NCI-H2227 (cell line): ENCODE data around the gene MAMLD1.

Source experiments
- DNase-seq: peaks from one replicate; lab custom pipeline; 2025; ENCODE audit not compliant: unreplicated experiment; lab: John Stamatoyannopoulos, UW

MAMLD1 gene

GRCh38 chrX:150525061-150525919, 162.2 kb downstream of the MAMLD1 start:
- DNase-seq, result no peak

DNA sequence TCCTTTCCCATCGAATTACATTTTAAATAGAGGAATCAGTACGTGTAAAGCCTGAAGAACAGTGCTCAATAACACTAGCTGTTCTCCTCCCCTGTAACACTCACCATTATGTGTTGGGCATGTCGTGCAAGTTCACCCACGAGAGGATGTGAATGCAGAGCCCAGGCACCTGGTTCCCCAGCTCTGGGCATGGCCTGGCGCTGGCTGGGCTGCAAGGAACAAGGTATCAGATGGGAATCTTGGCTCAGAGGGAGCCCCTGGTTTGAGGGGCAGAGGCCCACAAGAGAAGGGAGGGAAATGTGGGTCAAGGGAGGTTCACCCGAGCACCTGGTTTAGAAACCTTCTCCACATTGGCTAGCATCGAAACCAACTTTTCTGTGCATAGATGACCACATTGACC, 163.6 kb downstream of the MAMLD1 start:
- no peak for DNase-seq

- DNase-seq, result no peak
These were observed 164.0 kb downstream of the MAMLD1 start for GRCh38 chrX:150527108-150527507.

DNA sequence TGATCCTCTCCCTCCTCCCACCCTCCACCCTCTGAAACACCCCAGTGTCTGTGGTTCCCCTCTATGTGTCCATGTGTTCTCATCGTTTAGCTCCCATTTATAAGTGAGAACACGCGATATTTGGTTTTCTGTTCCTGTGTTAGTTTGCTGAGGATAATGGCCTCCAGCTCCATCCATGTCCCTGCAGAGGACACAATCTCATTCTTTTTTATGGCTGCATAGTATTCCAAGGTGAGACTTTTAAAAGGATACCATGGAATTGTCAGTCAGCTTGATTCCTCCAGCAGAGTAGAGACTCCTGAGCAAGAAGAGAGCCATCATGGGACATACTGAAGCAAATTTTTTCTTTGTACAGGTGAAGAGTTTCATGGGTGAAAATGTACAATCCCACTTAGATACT, 166.5 kb downstream of the MAMLD1 start:
- DNase-seq, result no peak

DNA sequence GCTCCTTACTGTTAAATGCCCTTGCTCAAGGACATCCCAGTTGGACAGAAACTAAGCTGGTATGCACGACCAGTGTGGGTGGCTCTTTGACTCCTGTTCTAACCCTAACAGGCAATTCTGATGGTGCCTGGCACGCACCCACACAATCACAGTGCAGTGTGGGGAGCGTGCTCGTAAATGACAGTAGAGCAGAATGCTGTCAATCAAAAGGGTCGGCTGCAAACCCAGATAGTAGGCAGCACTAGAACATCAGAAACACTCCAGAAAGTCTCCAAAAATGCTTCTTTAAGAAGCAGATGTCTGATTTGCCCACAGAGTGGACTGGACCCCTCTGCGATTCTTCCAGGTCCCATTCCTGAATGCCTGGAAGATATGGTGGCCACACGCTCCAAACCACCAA, 167.7 kb downstream of the MAMLD1 start:
- no peak for DNase-seq

- no peak for DNase-seq
These were observed 168.3 kb downstream of the MAMLD1 start for GRCh38 chrX:150531467-150531866.

- no peak for DNase-seq
These were observed 170.7 kb downstream of the MAMLD1 start for GRCh38 chrX:150533863-150534262.

DNA sequence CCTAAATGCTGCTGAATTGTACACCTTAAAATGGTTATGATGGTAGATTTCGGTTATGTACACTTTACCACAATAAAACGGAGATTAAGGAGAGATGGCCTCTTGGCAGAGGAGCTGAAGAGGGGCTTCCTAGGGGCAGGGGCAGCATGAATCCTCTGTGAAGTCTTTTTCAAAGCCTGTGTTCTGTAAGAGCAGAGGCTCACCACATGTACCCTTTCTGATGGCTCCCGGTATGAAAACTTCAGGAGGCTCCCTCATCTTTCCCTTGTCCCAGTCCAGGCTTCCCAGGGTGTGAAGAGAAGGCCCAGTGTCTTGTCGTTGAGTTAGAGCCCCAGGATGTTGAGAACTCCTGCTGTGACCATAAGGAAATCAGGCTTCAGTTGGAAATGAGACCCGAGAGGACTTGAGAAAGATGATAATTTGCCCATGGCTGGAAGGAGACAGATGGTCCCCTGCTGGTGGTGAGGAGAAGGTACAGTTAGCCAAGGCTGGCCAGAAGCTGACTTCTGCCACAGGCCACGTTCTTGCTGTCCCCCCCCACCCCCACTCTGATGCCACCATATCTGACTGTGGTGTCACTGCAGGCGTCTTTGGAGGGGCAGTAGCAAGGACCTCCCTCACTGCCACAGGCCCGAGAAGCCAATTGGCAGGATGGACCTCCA, 173.5 kb downstream of the MAMLD1 start:
- no peak for DNase-seq

DNA sequence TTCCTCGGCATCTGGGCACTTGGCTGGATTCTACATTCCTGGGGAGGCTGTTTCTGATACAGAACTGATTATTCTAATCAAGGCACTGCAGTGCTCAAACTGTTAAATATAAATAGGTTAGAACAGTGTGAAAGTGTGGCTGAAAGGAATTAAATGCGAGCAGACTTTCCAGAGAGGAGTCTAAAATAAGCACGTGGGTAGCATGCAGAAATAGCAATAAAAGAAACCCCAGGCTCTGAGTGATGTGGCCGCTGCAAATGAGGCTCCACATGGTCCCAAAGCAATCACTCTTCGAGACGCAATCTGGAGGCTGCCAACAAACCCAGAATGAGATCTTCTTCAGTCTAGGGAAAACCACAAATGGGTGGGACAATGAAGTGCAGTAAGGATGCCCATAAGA, 174.7 kb downstream of the MAMLD1 start:
- DNase-seq, result no peak

GRCh38 chrX:150540965-150541364, 177.8 kb downstream of the MAMLD1 start:
- no peak for DNase-seq

DNA sequence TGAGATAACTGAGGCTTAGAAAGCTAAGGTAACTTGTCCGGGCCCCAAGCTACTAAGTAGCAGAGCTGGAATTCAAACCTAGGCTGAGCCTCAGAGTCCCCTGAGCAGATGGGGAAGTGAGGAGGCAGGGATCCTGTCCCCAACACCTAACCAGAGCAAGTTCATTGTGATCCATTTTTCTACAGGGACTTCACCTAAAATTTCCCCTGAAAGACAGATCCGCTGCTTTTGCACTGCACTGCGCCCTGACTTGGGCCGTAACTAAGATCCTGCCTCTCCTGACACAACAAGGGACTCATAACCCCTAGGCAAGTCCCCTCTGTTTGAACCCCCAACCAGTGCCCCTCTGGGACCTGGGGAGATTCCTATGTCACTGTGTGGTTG, 179.7 kb downstream of the MAMLD1 start:
- no peak for DNase-seq

DNA sequence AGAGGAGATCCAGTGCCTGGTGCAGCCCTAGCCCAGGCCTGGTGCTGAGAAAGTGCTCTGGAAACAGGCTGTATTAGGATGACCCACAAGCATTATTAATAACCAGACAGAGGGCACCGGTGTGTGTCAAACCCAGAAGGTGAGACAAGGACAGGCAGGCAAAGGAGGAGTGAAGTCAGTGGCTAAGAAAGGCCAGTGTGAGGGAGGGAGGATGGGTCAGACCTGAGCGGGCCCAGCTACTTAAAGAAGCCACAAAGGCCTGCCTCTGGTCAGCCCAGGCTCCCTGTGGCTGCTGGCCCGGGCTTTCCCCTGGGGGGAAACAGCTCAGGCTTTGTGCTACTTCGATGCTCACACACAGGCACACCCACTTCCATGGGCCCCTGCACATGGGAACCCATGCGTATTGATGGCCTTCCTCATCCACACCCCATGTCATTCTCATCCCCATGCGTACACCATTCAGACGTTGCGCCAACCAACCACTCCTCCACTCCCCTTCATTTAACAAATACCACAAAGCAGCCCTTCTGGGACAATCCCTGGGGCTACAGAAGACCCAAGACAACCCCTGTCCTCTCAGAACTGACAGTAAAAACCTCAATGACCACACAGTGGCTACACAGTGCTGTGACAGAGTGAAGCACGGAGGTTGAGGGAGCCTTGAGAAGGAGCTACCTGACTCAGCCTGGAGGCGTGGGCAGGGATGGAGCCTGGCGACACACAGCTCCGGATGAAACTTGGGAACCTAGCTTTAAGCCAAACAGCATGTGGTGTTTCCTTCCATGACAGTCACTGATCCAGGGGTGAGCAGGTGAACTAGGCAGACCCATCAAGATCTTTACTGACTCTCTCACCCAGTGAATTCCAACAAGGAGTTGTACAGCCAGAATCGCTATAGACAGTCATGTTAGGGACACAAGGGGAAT, 180.4 kb downstream of the MAMLD1 start:
- DNase-seq, result no peak

- no peak for DNase-seq
These were observed 181.2 kb downstream of the MAMLD1 start for GRCh38 chrX:150544222-150544787.

- peak; percentile 6 for DNase-seq
These were observed 182.0 kb downstream of the MAMLD1 start for GRCh38 chrX:150544835-150545770.

GRCh38 chrX:150546711-150547153, 183.6 kb downstream of the MAMLD1 start:
- DNase-seq, result no peak

DNA sequence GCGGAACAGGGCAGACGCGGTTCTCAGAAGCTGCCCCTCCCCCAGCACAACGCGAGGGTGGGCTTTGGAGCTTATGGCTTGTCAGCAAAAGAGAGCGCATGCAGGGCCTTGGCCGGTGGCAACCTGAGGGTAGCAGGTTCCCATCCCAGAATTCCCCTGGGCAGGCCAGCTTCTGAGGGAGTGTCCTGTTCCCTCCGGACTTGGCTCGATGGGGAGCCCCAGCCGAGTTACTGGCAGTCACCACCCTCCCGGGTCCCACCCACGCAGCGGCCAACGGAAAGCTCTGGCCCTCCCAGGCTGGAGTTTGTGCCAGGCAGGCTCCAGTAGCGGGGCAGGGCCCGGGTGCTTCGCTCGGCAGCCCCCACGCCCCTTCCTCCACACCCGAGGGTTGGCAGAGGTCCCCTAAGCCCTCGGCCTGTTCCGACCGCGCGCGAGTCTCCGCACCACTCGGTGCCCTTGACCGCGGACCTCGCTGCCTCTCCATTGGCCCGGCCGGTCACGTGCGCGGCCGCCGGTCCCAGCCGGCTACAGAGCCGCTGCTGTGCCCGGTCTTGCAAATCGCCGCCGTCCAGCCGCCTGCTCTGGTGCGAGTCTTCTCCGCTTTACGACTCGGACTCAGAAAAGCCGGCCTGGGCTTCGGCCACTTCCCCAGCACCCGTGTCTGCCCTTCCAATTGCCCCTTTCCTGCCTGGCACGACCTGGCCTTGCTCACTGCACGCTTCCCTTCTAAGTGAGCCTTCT, 184.4 kb downstream of the MAMLD1 start:
- peak; percentile 68 for DNase-seq

DNA sequence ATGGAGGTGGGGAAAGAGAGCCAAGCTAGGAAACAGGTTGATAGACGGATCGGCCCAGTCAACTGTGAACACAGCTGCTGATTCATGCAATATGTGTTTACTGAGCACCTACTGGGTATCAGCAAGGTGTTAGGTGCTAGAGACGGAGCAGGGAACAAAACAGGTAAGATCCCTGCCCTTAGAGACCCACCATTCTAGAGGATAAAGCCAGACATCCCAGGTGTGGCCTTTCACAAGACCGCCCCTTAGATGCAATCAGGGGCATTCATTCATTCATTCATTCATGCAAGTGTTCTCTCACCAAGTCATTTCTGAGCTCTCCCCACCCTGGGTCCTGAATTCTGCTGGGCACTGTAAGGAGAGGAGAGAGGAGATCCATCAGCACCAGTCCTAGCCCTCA, 185.1 kb downstream of the MAMLD1 start:
- no peak for DNase-seq

DNA sequence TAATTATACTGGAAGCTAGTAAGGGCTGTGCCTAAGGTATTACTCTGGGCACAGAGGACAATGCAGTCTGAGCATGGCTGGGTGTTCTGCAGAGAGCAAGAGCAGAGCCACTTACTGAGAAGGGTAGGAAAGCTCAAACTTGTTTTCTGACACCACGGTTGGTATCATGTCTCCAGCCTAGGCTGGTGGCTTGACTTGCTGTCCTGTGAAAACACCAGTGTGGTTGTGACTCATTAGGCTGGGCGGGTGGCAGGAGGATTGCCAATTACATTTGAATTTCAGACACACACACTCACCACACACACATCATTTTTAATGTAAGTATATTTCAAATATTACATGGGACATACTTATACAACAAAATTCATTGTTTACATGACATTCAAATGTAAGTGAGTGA, 185.6 kb downstream of the MAMLD1 start:
- no peak for DNase-seq

DNA sequence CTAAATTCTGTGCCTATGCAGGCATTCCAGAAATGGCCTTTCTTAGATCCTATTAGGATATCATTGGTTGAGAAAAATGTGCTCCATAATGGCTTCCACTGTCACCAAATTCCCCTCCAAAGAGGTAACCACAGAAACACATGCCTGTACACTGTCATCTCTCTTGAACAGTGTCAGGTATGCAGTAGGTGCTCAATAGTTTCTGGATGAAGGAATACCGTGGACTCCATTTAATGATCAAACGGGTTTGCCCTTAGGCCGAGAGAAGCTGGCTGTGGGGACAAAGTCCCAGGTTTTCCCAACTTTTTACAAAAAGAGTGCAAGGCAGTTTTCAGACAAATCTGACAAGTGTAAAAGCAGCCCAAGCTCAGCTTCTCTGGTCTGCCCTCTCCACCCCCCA, 188.8 kb downstream of the MAMLD1 start:
- DNase-seq, result no peak
